GM10248 (cell line): ENCODE measurements around the gene CDH22.

ENCODE experiments used
- CTCF ChIA-PET: fragments of 300-600 bp; sonication (Branson Sonifier 250); formaldehyde crosslinking; extraction: SDS; loops from one replicate; lab custom pipeline; 2021; ENCODE audit warnings: antibody characterized with exemption; lab: Yijun Ruan, JAX
- POLR2A ChIA-PET: fragments of 350-650 bp; sonication (Branson Sonifier 250); formaldehyde crosslinking; extraction: SDS; loops from one replicate; lab custom pipeline; 2020; ENCODE audit warnings: antibody characterized with exemption; lab: Yijun Ruan, JAX
- DNase-seq: peaks from one replicate; pipeline ENCODE4 v3.0.0; 2012; ENCODE audit errors: extremely low spot score
- CTCF ChIP-seq: IDR thresholded peaks from 2 replicates; pipeline ENCODE4 v1.5.1; 2012; ENCODE audit warnings: mild to moderate bottlenecking, low read depth; ENCODE audit errors: extremely low read depth, missing control alignments, control extremely low read depth

The CDH22 gene

GRCh38 chr20:46315311-46315710 lies 7.0 kb upstream of the CDH22 start:
- ChIA-PET CTCF (interaction anchor here (0.9 to 5.3 kb wide), 2 partner anchors 12 to 34 kb away, joined by 3 to 24 read pairs; no protein-coding TSS in a partner anchor), POLR2A (no interaction called here)
- DNase-seq: no peak
- TF ChIP-seq CTCF: no peak

- ChIA-PET POLR2A (no interaction called here), CTCF (interaction anchor here (5.3 kb wide), 1 partner anchor 36 kb away, joined by 24 read pairs; no protein-coding TSS in a partner anchor)
- no peak for DNase-seq
- TF ChIP-seq CTCF: no peak
Measured at GRCh38 chr20:46312945-46313861, 4.9 kb upstream of the CDH22 start.

- CTCF ChIA-PET: no interaction called here
- POLR2A ChIA-PET: no interaction called here
- TF ChIP-seq CTCF: no peak
- DNase-seq: no peak
Measured at GRCh38 chr20:46312075-46312944, 4.0 kb upstream of the CDH22 start.

GRCh38 chr20:46311719-46312074 lies 3.4 kb upstream of the CDH22 start:
- TF ChIP-seq CTCF: no peak
- CTCF ChIA-PET: no interaction called here
- POLR2A ChIA-PET: no interaction called here
- no peak for DNase-seq

- DNase-seq: no peak
- POLR2A ChIA-PET: no interaction called here
- CTCF ChIA-PET: no interaction called here
- no peak for TF ChIP-seq CTCF
Measured at GRCh38 chr20:46311039-46311650, 2.8 kb upstream of the CDH22 start.

- no peak for TF ChIP-seq CTCF
- CTCF ChIA-PET: no interaction called here
- POLR2A ChIA-PET: no interaction called here
- DNase-seq: no peak
Measured at GRCh38 chr20:46309945-46310344, 1.6 kb upstream of the CDH22 start.
